T-cell (primary cell): ENCODE data around the gene MAP2K5. TPM values are rescaled to one million over a fixed set of nuclear protein-coding genes. Genes with fewer than 3 reads are reported as not detected.
A peak's percentile ranks its signal among the peaks of the same experiment; 100 is the strongest.
"Not testable (repeated sequence)": the region's sequence is repeated elsewhere in the genome, so short reads cannot be mapped to it uniquely, and the experiment has no call there.

ENCODE experiments used
- ATAC-seq, 4 experiments: fragments of 200-7000 bp in 3 of 4; fragments of 150-1000 bp in 1 of 4; cut with Tn5 transposase; replicated peaks in 1 of 4; 1 replicate in 3 of 4; 2 replicates in 1 of 4; pipeline ENCODE4 v1.10.0; 2021; ENCODE audit warnings: moderate library complexity in 3 of 4, mild to moderate bottlenecking in 2 of 4, moderate number of reproducible peaks in 1 of 4
- CTCF ChIA-PET, 2 donors: fragments of 300-600 bp; sonication (Branson Sonifier 250); formaldehyde crosslinking; loops; one replicate each; lab custom pipeline; 2022; ENCODE audit warnings: antibody characterized with exemption in 2 of 2; lab: Charles Lee
- POLR2A ChIA-PET, 2 donors: fragments of 300-600 bp; sonication (Branson Sonifier 250); formaldehyde crosslinking; loops; one replicate each; lab custom pipeline; 2022; ENCODE audit warnings: antibody characterized with exemption in 2 of 2; lab: Charles Lee
- DNase-seq, 35 experiments: peaks; one replicate each; pipeline versions ENCODE4 v3.0.0 to v3.0.0-alpha.2; 2013 to 2023
- H3K27ac ChIP-seq: one replicate; pipeline ENCODE4 v1.5.1; 2013; ENCODE audit warnings: low read length
- H3K27me3 ChIP-seq, 2 experiments: replicated peaks in 1 of 2; 1 replicate in 1 of 2; 2 replicates in 1 of 2; pipeline versions ENCODE4 v1.6.1 to v1.7.0; 2013; ENCODE audit warnings: low read length in 1 of 2, mixed read lengths in 1 of 2; ENCODE audit not compliant: control insufficient read depth in 2 of 2, insufficient read depth in 2 of 2; ENCODE audit errors: extremely low read depth in 1 of 2
- H3K36me3 ChIP-seq, 2 donors: 1 replicate in 1 of 2; 2 replicates in 1 of 2; pipeline versions ENCODE4 v1.6.1 to v1.7.0; 2013; ENCODE audit warnings: low read length in 1 of 2; ENCODE audit not compliant: control insufficient read depth in 2 of 2, insufficient read depth in 1 of 2; ENCODE audit errors: extremely low read depth in 1 of 2
- H3K4me1 ChIP-seq, 2 experiments: 1 replicate in 1 of 2; 2 replicates in 1 of 2; pipeline versions ENCODE4 v1.6.1 to v1.7.0; 2013; ENCODE audit warnings: low read length in 2 of 2, mixed read lengths in 1 of 2; ENCODE audit not compliant: insufficient read depth in 2 of 2, control insufficient read depth in 1 of 2; ENCODE audit errors: extremely low read depth in 1 of 2
- H3K4me3 ChIP-seq, 2 donors: 1 replicate in 1 of 2; 2 replicates in 1 of 2; pipeline versions ENCODE4 v1.5.1 to v1.7.0; 2013; ENCODE audit warnings: mild to moderate bottlenecking in 2 of 2, low read length in 1 of 2, moderate library complexity in 1 of 2; ENCODE audit not compliant: control insufficient read depth in 1 of 2; ENCODE audit errors: extremely low read depth in 1 of 2
- H3K9me3 ChIP-seq: 2 replicates; pipeline ENCODE4 v1.7.0; 2013
- H3K27ac Mint-ChIP-seq, 2 donors: one replicate each; pipeline ENCODE4 v1.8.0; 2020 to 2021; ENCODE audit warnings: mild to moderate bottlenecking in 2 of 2, mixed read lengths in 2 of 2
- H3K27me3 Mint-ChIP-seq, 2 donors: one replicate each; pipeline ENCODE4 v1.8.0; 2021 to 2022; ENCODE audit warnings: mixed read lengths in 2 of 2
- H3K36me3 Mint-ChIP-seq: one replicate; pipeline ENCODE4 v1.8.0; 2021; ENCODE audit warnings: mixed read lengths
- H3K4me1 Mint-ChIP-seq, 3 donors: one replicate each; pipeline ENCODE4 v1.8.0; 2020 to 2022; ENCODE audit warnings: mixed read lengths in 3 of 3, mild to moderate bottlenecking in 1 of 3
- H3K4me3 Mint-ChIP-seq, 3 donors: one replicate each; pipeline ENCODE4 v1.8.0; 2020 to 2022; ENCODE audit warnings: mild to moderate bottlenecking in 3 of 3, mixed read lengths in 3 of 3, moderate library complexity in 3 of 3
- H3K9me3 Mint-ChIP-seq, 3 donors: one replicate each; pipeline ENCODE4 v1.8.0; 2020 to 2022; ENCODE audit warnings: mixed read lengths in 3 of 3
- WGBS: methylation state at CpG from one replicate; pipeline ENCODE4 v1.1.5; 2013; ENCODE audit warnings: missing lambda C conversion rate; ENCODE audit not compliant: insufficient coverage; 5-methylcytosine and 5-hydroxymethylcytosine counted together
- total RNA-seq, 35 experiments: library from RNA in 6 of 35; stranded (reverse) in 6 of 35; fragments of 120-200 nt in 1 of 35; gene quantifications; one replicate each; pipeline versions ENCODE4 v1.2.1 to v1.2.4 and lab custom pipeline; 2013 to 2026

Gene MAP2K5
- total RNA-seq, 5 donors from 2014 or later (not counting 1 experiment from before 2014, with no cell fraction given): 24.5 to 35.5 (median 28.5) TPM

DNA sequence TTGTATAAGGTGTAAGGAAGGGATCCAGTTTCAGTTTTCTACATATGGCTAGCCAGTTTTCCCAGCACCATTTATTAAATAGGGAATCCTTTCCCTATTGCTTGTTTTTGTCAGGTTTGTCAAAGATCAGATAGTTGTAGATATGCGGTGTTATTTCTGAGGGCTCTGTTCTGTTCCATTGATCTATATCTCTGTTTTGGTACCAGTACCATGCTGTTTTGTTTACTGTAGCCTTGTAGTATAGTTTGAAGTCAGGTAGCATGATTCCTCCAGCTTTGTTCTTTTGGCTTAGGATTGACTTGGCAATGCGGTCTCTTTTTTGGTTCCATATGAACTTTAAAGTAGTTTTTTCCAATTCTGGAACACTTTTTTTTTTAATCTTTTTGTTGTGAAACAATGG is 130.3 kb downstream of the MAP2K5 start:
- H3K9me3 ChIP-seq, DNase-seq, H3K27me3 Mint-ChIP-seq, POLR2A ChIA-PET, H3K9me3 Mint-ChIP-seq, CTCF ChIA-PET, H3K4me3 Mint-ChIP-seq, ATAC-seq, H3K4me1 Mint-ChIP-seq, H3K36me3 ChIP-seq, H3K27me3 ChIP-seq, H3K27ac Mint-ChIP-seq, H3K4me3 ChIP-seq, H3K4me1 ChIP-seq, H3K27ac ChIP-seq: not testable (repeated sequence)
- WGBS: 100% methylated on average over 1 of the region's 2 CpGs
- H3K36me3 Mint-ChIP-seq: peaks cover 63% of the 10 kb centered on the region

DNA sequence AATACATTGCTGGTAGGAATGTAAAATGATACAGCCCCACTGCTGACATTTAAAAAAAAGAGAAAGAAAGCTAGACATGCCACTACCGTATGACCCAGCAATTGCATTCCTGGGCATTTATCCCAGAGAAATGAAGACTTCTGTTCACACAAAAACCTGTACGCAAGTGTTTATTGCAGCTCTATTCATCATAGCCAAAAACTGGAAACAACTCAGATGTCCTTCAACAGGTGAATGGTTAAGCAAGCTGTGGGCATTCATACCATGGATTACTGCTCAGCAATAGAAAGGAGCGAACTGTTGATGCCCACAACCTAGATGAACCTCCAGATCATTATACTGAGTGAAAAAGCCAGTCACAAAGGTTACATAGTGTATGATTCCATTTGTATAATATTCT is 132.5 kb downstream of the MAP2K5 start:
- Histone ChIP-seq H3K36me3 (peaks cover 0 to 2% of the 10 kb centered on the region in 2 donors), H3K4me1 (no peaks in the 10 kb centered on the region), H3K27ac (no peak overlapping the region), H3K27me3 (no peaks in the 10 kb centered on the region), H3K4me3 (no peak overlapping the region), H3K9me3 (no peaks in the 10 kb centered on the region)
- 100% methylated on average over 2 of the region's 3 CpGs for WGBS
- H3K9me3 Mint-ChIP-seq: peaks cover 0 to 3% (median 2%) of the 10 kb centered on the region in 3 donors
- CTCF ChIA-PET: no interaction called here
- no peak overlapping the region for H3K27ac Mint-ChIP-seq
- H3K27me3 Mint-ChIP-seq: no peaks in the 10 kb centered on the region
- no peak for ATAC-seq
- DNase-seq: no peak
- POLR2A ChIA-PET: no interaction called here
- peaks cover 0 to 4% (median 0%) of the 10 kb centered on the region in 3 donors for H3K4me1 Mint-ChIP-seq
- H3K36me3 Mint-ChIP-seq: peaks cover 60% of the 10 kb centered on the region
- no peak overlapping the region for H3K4me3 Mint-ChIP-seq

DNA sequence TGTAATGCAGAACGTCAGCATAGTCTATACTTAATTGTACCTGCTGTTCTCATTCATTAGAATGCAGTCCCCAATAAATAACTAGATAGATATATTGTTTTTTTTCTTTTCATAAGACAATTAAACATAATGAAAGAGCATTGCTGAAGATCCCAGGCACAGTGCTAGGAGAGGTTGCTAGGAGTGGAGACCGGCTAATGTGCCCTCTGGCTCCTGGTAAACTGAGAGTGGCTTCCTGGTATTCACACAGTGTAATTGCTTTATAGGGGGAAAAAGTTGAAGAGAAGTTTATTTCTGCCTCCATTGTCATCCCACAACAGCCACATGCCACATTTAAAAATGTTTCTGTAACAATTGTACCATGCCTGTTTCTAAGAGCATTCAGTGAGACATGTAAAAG is 135.6 kb downstream of the MAP2K5 start:
- no peak overlapping the region for H3K27ac ChIP-seq
- DNase-seq (no peak), ATAC-seq (no peak)
- WGBS: no CpG with 5 or more reads among the region's 2 CpGs
- ChIA-PET CTCF (no interaction called here), POLR2A (no interaction called here)
- H3K27ac Mint-ChIP-seq: no peak overlapping the region
- no peaks in the 10 kb centered on the region for H3K4me1 ChIP-seq
- H3K4me3 Mint-ChIP-seq: no peak overlapping the region
- H3K27me3 Mint-ChIP-seq: no peaks in the 10 kb centered on the region
- peaks cover 62% of the 10 kb centered on the region for H3K36me3 Mint-ChIP-seq
- peaks cover 0 to 2% of the 10 kb centered on the region in 2 donors for H3K36me3 ChIP-seq
- no peak overlapping the region for H3K4me3 ChIP-seq
- H3K27me3 ChIP-seq: no peaks in the 10 kb centered on the region
- no peaks in the 10 kb centered on the region for H3K9me3 Mint-ChIP-seq
- no peaks in the 10 kb centered on the region for H3K9me3 ChIP-seq
- H3K4me1 Mint-ChIP-seq: peaks cover 0 to 4% (median 0%) of the 10 kb centered on the region in 3 donors

- POLR2A ChIA-PET: interaction anchor here in 1 of 2 donors (0.6 kb wide), 1 partner anchor 42 kb away, joined by 3 read pairs; no protein-coding TSS in a partner anchor
- H3K9me3 Mint-ChIP-seq: peaks cover 0 to under 1% (median 0%) of the 10 kb centered on the region in 3 donors
- no peak overlapping the region for H3K27ac Mint-ChIP-seq
Observed at GRCh38 chr15:67678993-67679392, 136.5 kb downstream of the MAP2K5 start.

GRCh38 chr15:67680641-67681040 is 138.1 kb downstream of the MAP2K5 start:
- ATAC-seq (no peak), DNase-seq (no peak)
- Mint-ChIP-seq H3K4me3 (no peak overlapping the region), H3K36me3 (peaks cover 55% of the 10 kb centered on the region), H3K27me3 (no peaks in the 10 kb centered on the region), H3K4me1 (peaks cover 0 to 2% (median 0%) of the 10 kb centered on the region in 3 donors), H3K27ac (no peak overlapping the region), H3K9me3 (peaks cover 0 to 15% (median 9%) of the 10 kb centered on the region in 3 donors)
- WGBS: no CpG with 5 or more reads among the region's 2 CpGs
- Histone ChIP-seq H3K4me3 (no peak overlapping the region), H3K9me3 (peaks cover 9% of the 10 kb centered on the region), H3K27ac (no peak overlapping the region), H3K36me3 (peaks cover 0 to 2% of the 10 kb centered on the region in 2 donors), H3K27me3 (no peaks in the 10 kb centered on the region), H3K4me1 (no peaks in the 10 kb centered on the region)
- POLR2A ChIA-PET: no interaction called here
- CTCF ChIA-PET: no interaction called here

More at GRCh38 chr15:67678993-67679392, 136.5 kb downstream of the MAP2K5 start:
- Mint-ChIP-seq H3K27me3 (no peaks in the 10 kb centered on the region), H3K4me3 (no peak overlapping the region), H3K36me3 (peaks cover 63% of the 10 kb centered on the region), H3K4me1 (peaks cover 0 to 4% (median 0%) of the 10 kb centered on the region in 3 donors)
- H3K4me1 ChIP-seq: no peaks in the 10 kb centered on the region
- H3K9me3 ChIP-seq: peaks cover 3% of the 10 kb centered on the region
- DNase-seq (no peak), ATAC-seq (no peak)
- H3K36me3 ChIP-seq: peaks cover 0 to 2% of the 10 kb centered on the region in 2 donors
- no peak overlapping the region for H3K4me3 ChIP-seq
- CTCF ChIA-PET: no interaction called here
- WGBS: 100% methylated on average over 1 of the region's 5 CpGs
- H3K27me3 ChIP-seq: no peaks in the 10 kb centered on the region
- H3K27ac ChIP-seq: no peak overlapping the region

DNA sequence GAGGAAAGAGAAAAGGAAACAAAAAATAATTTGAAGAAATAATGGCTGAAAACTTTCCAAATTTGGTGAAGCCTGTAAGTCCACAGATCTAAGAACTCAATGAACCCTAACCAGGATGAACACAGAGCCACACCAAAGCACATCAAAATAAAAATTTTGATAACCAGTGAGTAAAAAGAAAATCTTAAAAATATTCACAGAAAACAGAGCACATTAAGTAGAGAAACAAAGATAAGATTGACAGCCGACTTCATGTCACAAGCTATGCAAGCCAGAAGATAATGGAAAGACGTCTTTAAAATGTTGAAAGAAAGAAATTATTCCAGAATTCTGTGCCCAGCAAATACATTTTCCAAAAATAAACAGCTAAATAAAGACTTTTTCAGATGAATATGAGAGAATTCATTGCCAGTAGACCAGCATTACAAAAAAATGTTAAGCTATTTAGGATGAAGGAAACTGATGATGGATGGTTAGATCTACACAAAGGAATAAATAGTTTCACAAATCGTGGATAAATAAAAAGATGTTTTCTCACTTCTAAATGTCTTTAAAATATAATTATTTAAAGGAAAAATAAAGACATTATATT is 142.6 kb downstream of the MAP2K5 start:
- H3K4me1 Mint-ChIP-seq: no peaks in the 10 kb centered on the region
- peak in 1 of 35 experiments; percentile 36 for DNase-seq
- H3K4me3 ChIP-seq: no peak overlapping the region

More for the DNA sequence above, 142.6 kb downstream of the MAP2K5 start:
- POLR2A ChIA-PET: no interaction called here
- Mint-ChIP-seq H3K4me3 (no peak overlapping the region), H3K27me3 (no peaks in the 10 kb centered on the region), H3K36me3 (peaks cover 45% of the 10 kb centered on the region), H3K27ac (no peak overlapping the region), H3K9me3 (peaks cover 4 to 19% (median 13%) of the 10 kb centered on the region in 3 donors)
- no peak for ATAC-seq
- Histone ChIP-seq H3K36me3 (no peaks in the 10 kb centered on the region), H3K27ac (no peak overlapping the region), H3K4me1 (no peaks in the 10 kb centered on the region), H3K27me3 (no peaks in the 10 kb centered on the region), H3K9me3 (peaks cover 9% of the 10 kb centered on the region)
- no CpG with 5 or more reads among the region's 3 CpGs for WGBS
- CTCF ChIA-PET: no interaction called here
